Epithelial cell of proximal tubule (primary cell): ENCODE results near the gene YES1. TPM values are rescaled to one million over a fixed set of nuclear protein-coding genes. Genes with fewer than 3 reads are reported as not detected.

Experiments
- DNase-seq: peaks from one replicate; pipeline ENCODE4 v3.0.0-alpha.2; 2011; ENCODE audit warnings: low read depth
- H3K4me3 ChIP-seq: 2 replicates; pipeline ENCODE4 v1.5.1; 2011; ENCODE audit warnings: low read depth, mild to moderate bottlenecking, low read length
- total RNA-seq: library from RNA; depleted of rRNA; stranded (reverse); fragments of >200 nt; gene quantifications from 2 replicates; pipeline ENCODE4 v1.2.3, GENCODE V29; 2015
- TF ChIP-seq, protein P1 (sequence below): conservative IDR thresholded peaks from 2 replicates; pipeline ENCODE4 v1.5.1; 2012; ENCODE audit warnings: low read depth, mild to moderate bottlenecking, low read length

YES1 gene
- total RNA-seq, 1 donor from 2014 or later, result 109 TPM

DNA sequence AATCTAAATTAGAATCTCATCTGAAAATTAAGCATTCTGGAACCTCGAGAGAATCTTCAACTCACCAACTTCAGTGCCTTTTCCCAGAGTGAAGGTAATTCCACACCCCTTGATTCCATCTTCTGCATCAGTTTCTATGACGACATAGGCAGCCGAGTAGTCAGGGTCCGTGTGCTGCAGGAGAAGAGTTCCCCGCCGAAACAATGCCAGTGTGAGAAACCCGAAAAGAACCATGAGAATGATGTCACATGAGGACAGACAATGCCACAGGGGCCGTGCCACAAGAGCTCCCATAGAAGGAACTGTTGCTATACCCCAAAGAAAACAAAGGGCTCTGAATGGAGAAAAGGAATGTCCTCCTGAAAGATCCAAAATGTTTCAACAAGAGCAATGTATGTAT lies 105.6 kb downstream of the YES1 start:
- TF ChIP-seq, protein P1, sequence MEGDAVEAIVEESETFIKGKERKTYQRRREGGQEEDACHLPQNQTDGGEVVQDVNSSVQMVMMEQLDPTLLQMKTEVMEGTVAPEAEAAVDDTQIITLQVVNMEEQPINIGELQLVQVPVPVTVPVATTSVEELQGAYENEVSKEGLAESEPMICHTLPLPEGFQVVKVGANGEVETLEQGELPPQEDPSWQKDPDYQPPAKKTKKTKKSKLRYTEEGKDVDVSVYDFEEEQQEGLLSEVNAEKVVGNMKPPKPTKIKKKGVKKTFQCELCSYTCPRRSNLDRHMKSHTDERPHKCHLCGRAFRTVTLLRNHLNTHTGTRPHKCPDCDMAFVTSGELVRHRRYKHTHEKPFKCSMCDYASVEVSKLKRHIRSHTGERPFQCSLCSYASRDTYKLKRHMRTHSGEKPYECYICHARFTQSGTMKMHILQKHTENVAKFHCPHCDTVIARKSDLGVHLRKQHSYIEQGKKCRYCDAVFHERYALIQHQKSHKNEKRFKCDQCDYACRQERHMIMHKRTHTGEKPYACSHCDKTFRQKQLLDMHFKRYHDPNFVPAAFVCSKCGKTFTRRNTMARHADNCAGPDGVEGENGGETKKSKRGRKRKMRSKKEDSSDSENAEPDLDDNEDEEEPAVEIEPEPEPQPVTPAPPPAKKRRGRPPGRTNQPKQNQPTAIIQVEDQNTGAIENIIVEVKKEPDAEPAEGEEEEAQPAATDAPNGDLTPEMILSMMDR, result no peak
- no peak overlapping the region for H3K4me3 ChIP-seq
- no peak for DNase-seq

DNA sequence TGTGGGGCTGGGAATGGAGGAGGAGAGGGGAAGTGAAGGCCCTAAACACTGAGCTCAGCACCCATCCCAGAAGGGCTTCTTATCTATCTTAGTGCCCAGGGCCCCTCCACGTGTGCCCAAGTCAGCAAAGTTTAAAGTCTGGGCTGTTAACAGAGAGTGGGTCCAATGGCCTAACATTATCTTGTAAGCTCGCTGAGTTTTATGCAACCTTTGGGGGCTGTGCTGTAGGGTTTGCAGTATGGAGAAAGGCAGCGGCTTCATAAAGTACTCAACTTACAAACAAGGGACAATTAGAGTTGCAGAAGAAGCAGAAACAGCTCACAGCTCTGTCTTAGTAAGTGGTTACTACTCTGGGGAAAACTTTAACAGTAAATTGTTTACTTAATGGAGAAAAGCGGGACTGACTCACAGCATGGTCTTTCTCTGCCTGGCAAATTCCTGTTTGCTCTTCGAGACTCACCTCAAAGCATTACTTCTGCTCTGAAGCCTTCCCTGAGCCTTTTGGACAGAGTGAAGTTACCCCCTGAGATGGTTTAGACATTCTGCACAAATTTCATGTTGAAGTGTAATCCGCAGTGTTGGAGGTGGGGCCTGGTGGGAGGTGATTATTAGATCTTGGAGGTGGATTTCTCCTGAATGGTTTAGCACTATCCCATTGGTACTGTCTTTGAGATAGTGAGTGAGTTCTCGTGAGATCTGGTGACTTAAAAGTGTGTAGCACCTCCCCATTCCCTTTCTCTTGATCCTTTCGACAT lies 108.7 kb downstream of the YES1 start:
- H3K4me3 ChIP-seq, result peak overlapping the region; percentile 2
- TF ChIP-seq, protein P1, result no peak
- peak; percentile 55 for DNase-seq

DNA sequence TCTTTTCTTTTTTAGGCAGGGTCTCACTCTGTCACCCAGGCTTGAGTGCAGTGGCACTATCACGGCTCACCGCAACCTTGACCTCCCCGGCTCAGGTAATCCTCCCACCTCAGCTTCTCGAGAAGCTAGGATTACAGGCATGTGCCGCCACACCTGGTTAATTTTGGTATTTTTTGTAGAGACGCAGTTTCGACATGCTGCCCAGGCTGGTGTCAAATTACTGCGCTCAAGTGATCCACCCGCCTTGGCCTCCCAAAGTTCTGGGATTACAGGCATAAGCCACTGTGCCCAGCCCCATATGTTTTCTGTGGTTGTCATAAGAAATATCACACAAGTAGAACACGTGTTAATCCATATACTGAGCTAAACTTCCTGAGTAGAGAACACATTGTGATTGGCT lies 114.2 kb downstream of the YES1 start:
- DNase-seq, result no peak
- TF ChIP-seq, protein P1, result no peak
- H3K4me3 ChIP-seq, result no peak overlapping the region

DNA sequence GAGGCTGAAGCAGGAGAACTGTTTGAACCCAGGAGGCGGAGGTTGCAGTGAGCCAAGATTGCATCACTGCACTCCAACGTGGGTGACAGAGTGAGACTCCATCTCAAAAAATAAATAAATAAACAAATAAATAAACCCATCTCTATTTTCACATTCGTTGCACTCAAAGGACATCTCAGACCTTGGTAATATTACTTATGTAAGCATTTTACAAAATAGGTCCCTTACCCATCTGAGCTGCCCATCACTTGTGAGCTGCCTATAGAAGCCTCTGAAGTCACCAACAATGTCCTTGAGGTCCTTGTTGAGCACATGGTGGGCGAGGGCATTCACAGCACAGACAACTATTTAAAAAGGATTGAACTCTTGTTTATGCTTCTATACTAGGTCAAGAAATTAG lies 115.0 kb downstream of the YES1 start:
- TF ChIP-seq, protein P1, result no peak
- H3K4me3 ChIP-seq, result no peak overlapping the region
- no peak for DNase-seq

DNA sequence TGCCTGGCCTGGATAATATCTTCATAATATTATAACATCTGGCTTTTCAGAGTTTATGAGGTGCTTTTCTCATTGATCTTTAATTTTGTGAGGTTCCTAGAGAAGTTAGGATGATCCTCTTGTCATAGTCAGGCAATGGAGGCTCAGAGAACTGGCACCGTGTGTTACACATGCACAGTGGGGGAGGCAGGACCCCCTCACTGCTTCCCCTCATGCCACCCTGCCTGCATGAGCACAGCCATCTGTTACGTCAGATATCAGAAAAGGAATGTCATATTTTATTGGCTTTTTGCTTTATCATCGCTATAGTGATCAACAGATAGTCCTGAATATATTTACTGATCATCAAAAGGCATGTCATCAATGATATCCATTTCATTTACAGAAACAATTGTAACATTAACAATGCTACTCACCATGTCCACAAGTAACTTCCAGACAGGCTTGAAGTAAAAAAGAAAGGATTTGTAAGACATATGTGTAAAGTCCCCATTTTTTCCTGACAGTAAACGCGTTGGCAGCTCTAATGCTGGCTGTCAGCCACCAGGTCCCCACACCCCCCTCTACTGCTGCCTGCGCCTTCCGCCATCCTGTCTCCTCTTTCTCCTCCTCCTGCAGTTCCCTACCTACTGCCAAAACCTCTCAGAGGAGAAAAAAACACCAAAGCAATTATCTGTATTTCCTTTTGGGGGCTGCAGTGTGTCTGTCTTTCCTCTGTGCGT lies 118.4 kb downstream of the YES1 start:
- TF ChIP-seq, protein P1, result no peak
- H3K4me3 ChIP-seq, result no peak overlapping the region
- no peak for DNase-seq

DNA sequence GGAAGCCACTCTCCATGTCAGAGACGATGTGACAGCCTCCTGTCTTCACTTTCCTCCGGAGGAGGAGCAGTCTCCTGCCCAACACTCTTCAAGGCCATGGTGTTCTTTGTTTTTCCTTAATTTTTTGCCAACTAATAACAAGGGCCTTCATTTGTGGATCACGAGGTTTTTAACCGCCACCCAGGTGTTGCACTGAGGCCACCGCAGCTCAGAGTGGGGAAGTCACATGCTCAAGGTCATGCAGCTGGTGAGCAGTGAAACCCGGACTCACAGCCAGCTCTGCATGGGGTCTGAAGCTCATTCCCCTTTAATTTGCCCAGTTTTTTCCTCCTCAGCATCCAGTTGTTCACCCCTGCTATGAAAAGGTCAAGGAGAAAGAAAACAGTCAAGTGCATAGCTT lies 119.2 kb downstream of the YES1 start:
- TF ChIP-seq, protein P1, result no peak

DNA sequence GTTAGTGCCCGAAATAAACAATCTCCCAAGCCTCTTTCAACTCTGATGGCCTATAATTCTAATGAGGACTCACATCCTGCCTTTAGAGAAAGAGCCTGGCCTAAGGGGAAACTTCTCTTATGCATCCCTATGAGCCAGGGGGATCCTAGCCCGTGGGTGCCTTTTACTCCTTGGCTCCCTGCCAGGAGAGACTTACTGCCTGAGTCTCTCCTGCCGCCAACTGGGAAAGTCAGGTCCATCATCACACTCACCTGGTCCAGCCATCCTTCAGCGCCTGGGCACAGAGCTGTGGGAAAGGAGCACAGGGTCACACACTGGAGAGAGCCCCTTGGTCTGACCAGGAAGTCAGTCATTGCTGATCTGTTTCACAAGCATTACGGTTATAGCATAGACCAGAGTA lies 123.7 kb downstream of the YES1 start:
- TF ChIP-seq, protein P1, result no peak
- DNase-seq, result no peak
- H3K4me3 ChIP-seq, result no peak overlapping the region

More for the DNA sequence above, 119.2 kb downstream of the YES1 start:
- no peak for DNase-seq
- no peak overlapping the region for H3K4me3 ChIP-seq
